Measurements from ENCODE around the gene SPOCD1.

SPOCD1 gene

GRCh38 chr1:31815752-31816500 lies at the start of gene SPOCD1:
Gene SPOCD1 (minus strand): TSS chr1:31816022. CDS start chr1:31815333, 689 bp downstream.
- Histone ChIP-seq H3K9me3 (no peaks in the 10 kb centered on the region), H3K27me3 (no peaks in the 10 kb centered on the region), H3K36me3 (no peaks in the 10 kb centered on the region), H3K27ac (peak within 1 kb of the TSS; percentile 11), H3K4me1 (ENCODE audit: control insufficient read depth in 1 of 2, insufficient read depth in 1 of 2, low read depth in 1 of 2, low read length in 1 of 2) (peaks cover 16 to 28% of the 10 kb centered on the region in 2 experiments), H3K4me3 (ENCODE audit: low read depth in 1 of 2, low read length in 1 of 2) (no peak within 1 kb of the TSS)
- peak; percentile 98 for TF ChIP-seq CTCF (IDR thresholded peaks at IDR 0.05)

GRCh38 chr1:31862071-31862470 lies 46.2 kb upstream of the SPOCD1 start:
- Histone ChIP-seq H3K36me3 (no peaks in the 10 kb centered on the region), H3K9me3 (no peaks in the 10 kb centered on the region), H3K4me3 (ENCODE audit: low read depth in 1 of 2, low read length in 1 of 2) (no peak overlapping the region), H3K27ac (no peak overlapping the region), H3K4me1 (ENCODE audit: control insufficient read depth in 1 of 2, insufficient read depth in 1 of 2, low read depth in 1 of 2, low read length in 1 of 2) (peaks cover 8 to 9% of the 10 kb centered on the region in 2 experiments), H3K27me3 (no peaks in the 10 kb centered on the region)
- TF ChIP-seq CTCF (IDR thresholded peaks at IDR 0.05): no peak

- H3K36me3 ChIP-seq: no peaks in the 10 kb centered on the region
- no peak for TF ChIP-seq CTCF (IDR thresholded peaks at IDR 0.05)
- H3K27ac ChIP-seq: no peak overlapping the region
- H3K9me3 ChIP-seq: no peaks in the 10 kb centered on the region
- no peak overlapping the region for H3K4me3 ChIP-seq (ENCODE audit: low read depth in 1 of 2, low read length in 1 of 2)
- H3K4me1 ChIP-seq (ENCODE audit: control insufficient read depth in 1 of 2, insufficient read depth in 1 of 2, low read depth in 1 of 2, low read length in 1 of 2): peaks cover 16% of the 10 kb centered on the region in 2 experiments
- H3K27me3 ChIP-seq: no peaks in the 10 kb centered on the region
Measured at GRCh38 chr1:31861346-31861745, 45.5 kb upstream of the SPOCD1 start.

- Histone ChIP-seq H3K27ac (no peak overlapping the region), H3K9me3 (no peaks in the 10 kb centered on the region), H3K4me3 (ENCODE audit: low read depth in 1 of 2, low read length in 1 of 2) (no peak overlapping the region)
Measured at GRCh38 chr1:31860581-31860980, 44.8 kb upstream of the SPOCD1 start.

GRCh38 chr1:31859719-31860118 lies 43.9 kb upstream of the SPOCD1 start:
- no peak overlapping the region for H3K4me3 ChIP-seq (ENCODE audit: low read depth in 1 of 2, low read length in 1 of 2)
- no peaks in the 10 kb centered on the region for H3K27me3 ChIP-seq
- no peaks in the 10 kb centered on the region for H3K9me3 ChIP-seq
- no peaks in the 10 kb centered on the region for H3K36me3 ChIP-seq
- peaks cover 19 to 21% of the 10 kb centered on the region in 2 experiments for H3K4me1 ChIP-seq (ENCODE audit: control insufficient read depth in 1 of 2, insufficient read depth in 1 of 2, low read depth in 1 of 2, low read length in 1 of 2)
- TF ChIP-seq CTCF (IDR thresholded peaks at IDR 0.05): no peak
- H3K27ac ChIP-seq: no peak overlapping the region

More at GRCh38 chr1:31860581-31860980, 44.8 kb upstream of the SPOCD1 start:
- no peak for TF ChIP-seq CTCF (IDR thresholded peaks at IDR 0.05)
- Histone ChIP-seq H3K4me1 (ENCODE audit: control insufficient read depth in 1 of 2, insufficient read depth in 1 of 2, low read depth in 1 of 2, low read length in 1 of 2) (peaks cover 16 to 19% of the 10 kb centered on the region in 2 experiments), H3K27me3 (no peaks in the 10 kb centered on the region), H3K36me3 (no peaks in the 10 kb centered on the region)

Data from neutrophil (primary cell).